WTC11 (cell line): ENCODE measurements around the gene VPS39. TPM values are rescaled to one million over a fixed set of nuclear protein-coding genes. Genes with fewer than 3 reads are reported as not detected.

Experiments used
- ATAC-seq: fragments of 200-7000 bp; cut with Tn5 transposase; 2 replicates; pipeline ENCODE4 v1.10.0; 2021; ENCODE audit warnings: mild to moderate bottlenecking, moderate library complexity
- CTCF ChIA-PET: fragments of 300-600 bp; sonication (Branson Sonifier 250); formaldehyde crosslinking; loops from one replicate; lab custom pipeline; 2021; ENCODE audit warnings: antibody characterized with exemption; lab: Charles Lee
- POLR2A ChIA-PET: fragments of 350-600 bp; sonication (Branson Sonifier 250); formaldehyde crosslinking; loops from one replicate; lab custom pipeline; 2021; ENCODE audit warnings: antibody characterized with exemption; lab: Charles Lee
- DNase-seq: peaks from one replicate; pipeline ENCODE4 v3.0.0; 2021; ENCODE audit warnings: low spot score
- H3K27ac Mint-ChIP-seq: 2 replicates; pipeline ENCODE4 v1.8.0; 2021; ENCODE audit warnings: mixed read lengths
- H3K27me3 Mint-ChIP-seq: 2 replicates; pipeline ENCODE4 v1.8.0; 2021; ENCODE audit warnings: low read depth, mild to moderate bottlenecking, moderate library complexity, mixed read lengths
- H3K36me3 Mint-ChIP-seq: 2 replicates; pipeline ENCODE4 v1.8.0; 2021; ENCODE audit warnings: mixed read lengths
- H3K4me1 Mint-ChIP-seq: 2 replicates; pipeline ENCODE4 v1.8.0; 2022; ENCODE audit warnings: mixed read lengths
- H3K4me3 Mint-ChIP-seq: 2 replicates; pipeline ENCODE4 v1.8.0; 2021; ENCODE audit warnings: mild to moderate bottlenecking, moderate library complexity, mixed read lengths
- H3K9me3 Mint-ChIP-seq: 2 replicates; pipeline ENCODE4 v1.8.0; 2021; ENCODE audit warnings: mixed read lengths
- ATF1 ChIP-seq: sonication (generic); formaldehyde crosslinking; IDR thresholded peaks from 2 replicates; pipeline ENCODE4 v1.8.1; 2023; ENCODE audit warnings: mild to moderate bottlenecking, moderate library complexity, missing genetic modification reagents
- FOXK1 ChIP-seq: sonication (generic); formaldehyde crosslinking; IDR thresholded peaks from 2 replicates; pipeline ENCODE4 v1.8.0; 2022; ENCODE audit warnings: mild to moderate bottlenecking, moderate library complexity, missing genetic modification reagents
- GRHL2 ChIP-seq: fragments of 250-450 bp; sonication (Bioruptor Pico); IDR thresholded peaks from 2 replicates; pipeline ENCODE4 v1.8.0; 2022; ENCODE audit warnings: mild to moderate bottlenecking, moderate library complexity; ENCODE audit not compliant: insufficient replicate concordance, severe bottlenecking
- IRF2 ChIP-seq: sonication (generic); formaldehyde crosslinking; IDR thresholded peaks from 2 replicates; pipeline ENCODE4 v1.8.0; 2022; ENCODE audit warnings: low read depth, missing genetic modification reagents, borderline replicate concordance
- KAT7 ChIP-seq: sonication (generic); formaldehyde crosslinking; IDR thresholded peaks from 2 replicates; pipeline ENCODE4 v1.8.1; 2023; ENCODE audit warnings: missing genetic modification reagents, mild to moderate bottlenecking, borderline replicate concordance
- MXD4 ChIP-seq: fragments of 250-450 bp; sonication (Bioruptor Pico); IDR thresholded peaks from 2 replicates; pipeline ENCODE4 v1.8.0; 2021; ENCODE audit warnings: mild to moderate bottlenecking, moderate library complexity, borderline replicate concordance
- MYBL2 ChIP-seq: sonication (generic); formaldehyde crosslinking; IDR thresholded peaks from 2 replicates; pipeline ENCODE4 v1.8.1; 2023; ENCODE audit warnings: mild to moderate bottlenecking, moderate library complexity, missing genetic modification reagents
- NFE2L1 ChIP-seq: sonication (generic); formaldehyde crosslinking; IDR thresholded peaks from 2 replicates; pipeline ENCODE4 v1.8.1; 2023; ENCODE audit warnings: missing genetic modification reagents
- NR1H2 ChIP-seq: sonication (generic); formaldehyde crosslinking; IDR thresholded peaks from 2 replicates; pipeline ENCODE4 v1.9.0; 2021; ENCODE audit warnings: mild to moderate bottlenecking, moderate library complexity, missing genetic modification reagents
- RELA ChIP-seq: sonication (generic); formaldehyde crosslinking; IDR thresholded peaks from 2 replicates; pipeline ENCODE4 v1.8.1; 2022; ENCODE audit warnings: missing genetic modification reagents, mild to moderate bottlenecking, borderline replicate concordance
- SMAD3 ChIP-seq: sonication (generic); formaldehyde crosslinking; IDR thresholded peaks from 2 replicates; pipeline ENCODE4 v1.8.0; 2022; ENCODE audit warnings: missing genetic modification reagents, mild to moderate bottlenecking, borderline replicate concordance
- ZNF138 ChIP-seq: sonication (generic); formaldehyde crosslinking; conservative IDR thresholded peaks from 2 replicates; pipeline ENCODE4 v1.8.1; 2022; ENCODE audit warnings: mild to moderate bottlenecking, moderate library complexity, missing genetic modification reagents
- ZNF232 ChIP-seq: sonication (generic); formaldehyde crosslinking; IDR thresholded peaks from 2 replicates; pipeline ENCODE4 v1.8.0; 2022; ENCODE audit warnings: mild to moderate bottlenecking, missing genetic modification reagents
- ZNF671 ChIP-seq: fragments of 250-450 bp; sonication (Bioruptor Pico); IDR thresholded peaks from 2 replicates; pipeline ENCODE4 v1.8.0; 2021; ENCODE audit warnings: mild to moderate bottlenecking
- total RNA-seq: library from RNA; stranded (reverse); gene quantifications from 3 replicates; pipeline ENCODE4 v1.2.3, GENCODE V29; 2021
- TF ChIP-seq, protein P1 (sequence below): fragments of 200-600 bp; IDR thresholded peaks from 2 replicates; pipeline ENCODE4 v1.8.0; 2022; ENCODE audit warnings: antibody characterized with exemption
- TF ChIP-seq, protein P2 (sequence below): sonication (generic); formaldehyde crosslinking; IDR thresholded peaks from 2 replicates; pipeline ENCODE4 v1.8.0; 2023; ENCODE audit warnings: mild to moderate bottlenecking, missing genetic modification reagents
- TF ChIP-seq, protein P3 (sequence below): fragments of 250-450 bp; sonication (Bioruptor Pico); IDR thresholded peaks from 2 replicates; pipeline ENCODE4 v2.1.2; 2022; ENCODE audit warnings: mild to moderate bottlenecking, moderate library complexity
- TF ChIP-seq, protein P4 (sequence below): sonication (generic); formaldehyde crosslinking; IDR thresholded peaks from 2 replicates; pipeline ENCODE4 v1.8.1; 2022; ENCODE audit warnings: mild to moderate bottlenecking, missing genetic modification reagents, moderate library complexity, borderline replicate concordance
- TF ChIP-seq, protein P5 (sequence below): fragments of 250-450 bp; sonication (Bioruptor Pico); IDR thresholded peaks from 2 replicates; pipeline ENCODE4 v1.8.0; 2021; ENCODE audit warnings: mild to moderate bottlenecking

The VPS39 gene
- total RNA-seq, 1 experiment from 2014 or later = 44.5 TPM

DNA sequence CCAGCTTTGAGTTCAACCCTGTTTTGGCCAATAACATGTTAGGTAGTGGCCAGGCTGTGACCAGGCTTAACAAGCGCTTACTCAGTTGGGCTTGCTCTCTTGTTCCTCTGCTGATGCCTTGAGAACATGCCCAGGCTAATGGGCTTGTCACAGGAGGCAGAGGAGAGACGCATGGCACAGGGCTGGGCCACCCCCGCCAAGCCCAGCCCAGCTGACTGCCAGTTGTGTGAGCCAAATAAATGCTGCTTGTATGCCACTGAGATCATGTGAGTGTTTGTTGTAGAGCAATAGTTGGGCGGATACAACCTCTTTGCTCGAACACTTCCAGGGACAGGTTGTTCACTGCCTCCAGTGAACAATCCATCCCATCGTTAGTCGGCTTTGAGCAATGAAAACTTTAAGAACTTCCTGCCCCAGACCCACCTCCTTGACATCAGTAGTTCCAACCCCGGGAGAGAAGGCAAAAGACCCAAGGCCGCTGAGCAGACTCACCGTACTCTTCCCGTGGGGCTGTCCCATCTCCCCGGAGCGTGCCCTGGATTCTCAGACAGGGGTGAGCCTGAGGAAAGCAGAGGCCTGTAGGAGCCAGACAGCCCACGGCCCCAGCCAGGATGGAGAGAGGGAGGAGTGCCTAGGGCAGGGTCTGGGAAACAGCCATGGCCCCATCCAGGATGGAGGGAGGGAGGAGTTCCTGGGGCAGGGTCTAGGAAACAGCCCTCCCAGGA lies 55.7 kb downstream of the VPS39 start:
- CTCF ChIA-PET = interaction anchor here (0.7 to 1.3 kb wide), 2 partner anchors 15 to 943 kb away, joined by 3 to 5 read pairs; no protein-coding TSS in a partner anchor
- H3K4me3 Mint-ChIP-seq = no peak overlapping the region
- TF ChIP-seq SMAD3 (CRISPR knock-in tag) (no peak), ZNF671 (CRISPR knock-in tag) (no peak), ZNF138 (CRISPR knock-in tag) (no peak), FOXK1 (CRISPR knock-in tag) (no peak), IRF2 (CRISPR knock-in tag) (no peak), ATF1 (CRISPR knock-in tag) (no peak), RELA (CRISPR knock-in tag) (no peak), NR1H2 (CRISPR knock-in tag) (no peak), MYBL2 (no peak), GRHL2 (no peak), KAT7 (CRISPR knock-in tag) (no peak)
- TF ChIP-seq, protein P1, sequence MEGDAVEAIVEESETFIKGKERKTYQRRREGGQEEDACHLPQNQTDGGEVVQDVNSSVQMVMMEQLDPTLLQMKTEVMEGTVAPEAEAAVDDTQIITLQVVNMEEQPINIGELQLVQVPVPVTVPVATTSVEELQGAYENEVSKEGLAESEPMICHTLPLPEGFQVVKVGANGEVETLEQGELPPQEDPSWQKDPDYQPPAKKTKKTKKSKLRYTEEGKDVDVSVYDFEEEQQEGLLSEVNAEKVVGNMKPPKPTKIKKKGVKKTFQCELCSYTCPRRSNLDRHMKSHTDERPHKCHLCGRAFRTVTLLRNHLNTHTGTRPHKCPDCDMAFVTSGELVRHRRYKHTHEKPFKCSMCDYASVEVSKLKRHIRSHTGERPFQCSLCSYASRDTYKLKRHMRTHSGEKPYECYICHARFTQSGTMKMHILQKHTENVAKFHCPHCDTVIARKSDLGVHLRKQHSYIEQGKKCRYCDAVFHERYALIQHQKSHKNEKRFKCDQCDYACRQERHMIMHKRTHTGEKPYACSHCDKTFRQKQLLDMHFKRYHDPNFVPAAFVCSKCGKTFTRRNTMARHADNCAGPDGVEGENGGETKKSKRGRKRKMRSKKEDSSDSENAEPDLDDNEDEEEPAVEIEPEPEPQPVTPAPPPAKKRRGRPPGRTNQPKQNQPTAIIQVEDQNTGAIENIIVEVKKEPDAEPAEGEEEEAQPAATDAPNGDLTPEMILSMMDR = no peak
- TF ChIP-seq, protein P2, sequence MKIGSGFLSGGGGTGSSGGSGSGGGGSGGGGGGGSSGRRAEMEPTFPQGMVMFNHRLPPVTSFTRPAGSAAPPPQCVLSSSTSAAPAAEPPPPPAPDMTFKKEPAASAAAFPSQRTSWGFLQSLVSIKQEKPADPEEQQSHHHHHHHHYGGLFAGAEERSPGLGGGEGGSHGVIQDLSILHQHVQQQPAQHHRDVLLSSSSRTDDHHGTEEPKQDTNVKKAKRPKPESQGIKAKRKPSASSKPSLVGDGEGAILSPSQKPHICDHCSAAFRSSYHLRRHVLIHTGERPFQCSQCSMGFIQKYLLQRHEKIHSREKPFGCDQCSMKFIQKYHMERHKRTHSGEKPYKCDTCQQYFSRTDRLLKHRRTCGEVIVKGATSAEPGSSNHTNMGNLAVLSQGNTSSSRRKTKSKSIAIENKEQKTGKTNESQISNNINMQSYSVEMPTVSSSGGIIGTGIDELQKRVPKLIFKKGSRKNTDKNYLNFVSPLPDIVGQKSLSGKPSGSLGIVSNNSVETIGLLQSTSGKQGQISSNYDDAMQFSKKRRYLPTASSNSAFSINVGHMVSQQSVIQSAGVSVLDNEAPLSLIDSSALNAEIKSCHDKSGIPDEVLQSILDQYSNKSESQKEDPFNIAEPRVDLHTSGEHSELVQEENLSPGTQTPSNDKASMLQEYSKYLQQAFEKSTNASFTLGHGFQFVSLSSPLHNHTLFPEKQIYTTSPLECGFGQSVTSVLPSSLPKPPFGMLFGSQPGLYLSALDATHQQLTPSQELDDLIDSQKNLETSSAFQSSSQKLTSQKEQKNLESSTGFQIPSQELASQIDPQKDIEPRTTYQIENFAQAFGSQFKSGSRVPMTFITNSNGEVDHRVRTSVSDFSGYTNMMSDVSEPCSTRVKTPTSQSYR (CRISPR knock-in tag) = no peak
- TF ChIP-seq, protein P3, sequence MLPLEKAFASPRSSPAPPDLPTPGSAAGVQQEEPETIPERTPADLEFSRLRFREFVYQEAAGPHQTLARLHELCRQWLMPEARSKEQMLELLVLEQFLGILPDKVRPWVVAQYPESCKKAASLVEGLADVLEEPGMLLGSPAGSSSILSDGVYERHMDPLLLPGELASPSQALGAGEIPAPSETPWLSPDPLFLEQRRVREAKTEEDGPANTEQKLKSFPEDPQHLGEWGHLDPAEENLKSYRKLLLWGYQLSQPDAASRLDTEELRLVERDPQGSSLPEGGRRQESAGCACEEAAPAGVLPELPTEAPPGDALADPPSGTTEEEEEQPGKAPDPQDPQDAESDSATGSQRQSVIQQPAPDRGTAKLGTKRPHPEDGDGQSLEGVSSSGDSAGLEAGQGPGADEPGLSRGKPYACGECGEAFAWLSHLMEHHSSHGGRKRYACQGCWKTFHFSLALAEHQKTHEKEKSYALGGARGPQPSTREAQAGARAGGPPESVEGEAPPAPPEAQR = no peak
- TF ChIP-seq, protein P4, sequence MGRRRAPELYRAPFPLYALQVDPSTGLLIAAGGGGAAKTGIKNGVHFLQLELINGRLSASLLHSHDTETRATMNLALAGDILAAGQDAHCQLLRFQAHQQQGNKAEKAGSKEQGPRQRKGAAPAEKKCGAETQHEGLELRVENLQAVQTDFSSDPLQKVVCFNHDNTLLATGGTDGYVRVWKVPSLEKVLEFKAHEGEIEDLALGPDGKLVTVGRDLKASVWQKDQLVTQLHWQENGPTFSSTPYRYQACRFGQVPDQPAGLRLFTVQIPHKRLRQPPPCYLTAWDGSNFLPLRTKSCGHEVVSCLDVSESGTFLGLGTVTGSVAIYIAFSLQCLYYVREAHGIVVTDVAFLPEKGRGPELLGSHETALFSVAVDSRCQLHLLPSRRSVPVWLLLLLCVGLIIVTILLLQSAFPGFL (CRISPR knock-in tag) = no peak
- no peaks in the 10 kb centered on the region for H3K36me3 Mint-ChIP-seq
- H3K9me3 Mint-ChIP-seq = no peaks in the 10 kb centered on the region
- ATAC-seq (no peak), DNase-seq (no peak)
- peaks cover 7% of the 10 kb centered on the region for H3K4me1 Mint-ChIP-seq
- POLR2A ChIA-PET = no interaction called here
- H3K27me3 Mint-ChIP-seq = no peaks in the 10 kb centered on the region
- H3K27ac Mint-ChIP-seq = no peak overlapping the region

DNA sequence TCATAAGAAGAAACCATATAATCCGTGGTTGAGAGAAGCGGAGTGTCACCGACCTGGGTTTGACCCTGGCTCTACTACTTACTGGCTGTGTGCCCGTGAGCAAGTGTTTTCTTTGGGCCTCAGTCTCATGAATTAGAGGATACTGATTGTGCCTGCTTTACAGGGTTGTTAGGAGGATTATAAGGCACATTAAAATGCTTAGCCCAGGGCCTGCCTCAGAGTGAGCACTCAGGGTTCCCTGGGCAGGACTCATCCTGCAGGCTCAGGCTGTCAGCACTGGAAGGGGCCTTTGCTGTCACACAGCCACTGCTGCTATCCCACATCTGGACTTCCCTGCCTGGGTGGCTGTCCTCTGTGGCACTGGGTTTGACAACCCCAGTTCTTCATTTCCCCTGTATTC lies 56.4 kb downstream of the VPS39 start:
- peaks cover 7% of the 10 kb centered on the region for H3K4me1 Mint-ChIP-seq
- H3K9me3 Mint-ChIP-seq = no peaks in the 10 kb centered on the region
- DNase-seq = no peak
- H3K36me3 Mint-ChIP-seq = no peaks in the 10 kb centered on the region
- H3K4me3 Mint-ChIP-seq = no peak overlapping the region
- ChIA-PET CTCF (interaction anchor here (0.7 to 1.3 kb wide), 2 partner anchors 14 to 944 kb away, joined by 3 to 5 read pairs; no protein-coding TSS in a partner anchor), POLR2A (no interaction called here)
- TF ChIP-seq, protein P5, sequence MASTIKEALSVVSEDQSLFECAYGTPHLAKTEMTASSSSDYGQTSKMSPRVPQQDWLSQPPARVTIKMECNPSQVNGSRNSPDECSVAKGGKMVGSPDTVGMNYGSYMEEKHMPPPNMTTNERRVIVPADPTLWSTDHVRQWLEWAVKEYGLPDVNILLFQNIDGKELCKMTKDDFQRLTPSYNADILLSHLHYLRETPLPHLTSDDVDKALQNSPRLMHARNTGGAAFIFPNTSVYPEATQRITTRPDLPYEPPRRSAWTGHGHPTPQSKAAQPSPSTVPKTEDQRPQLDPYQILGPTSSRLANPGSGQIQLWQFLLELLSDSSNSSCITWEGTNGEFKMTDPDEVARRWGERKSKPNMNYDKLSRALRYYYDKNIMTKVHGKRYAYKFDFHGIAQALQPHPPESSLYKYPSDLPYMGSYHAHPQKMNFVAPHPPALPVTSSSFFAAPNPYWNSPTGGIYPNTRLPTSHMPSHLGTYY (CRISPR knock-in tag) = no peak
- TF ChIP-seq MXD4 (CRISPR knock-in tag) = no peak
- TF ChIP-seq IRF2 (CRISPR knock-in tag) = no peak
- no peak for TF ChIP-seq NFE2L1 (CRISPR knock-in tag)
- no peak for TF ChIP-seq KAT7 (CRISPR knock-in tag)
- TF ChIP-seq ZNF232 (CRISPR knock-in tag) = no peak
- no peak for ATAC-seq
- H3K27me3 Mint-ChIP-seq = no peaks in the 10 kb centered on the region
- no peak overlapping the region for H3K27ac Mint-ChIP-seq
